GM12891 (cell line): ENCODE data around the gene CCNA1.

ENCODE experiments used
- DNase-seq: peaks from one replicate; pipeline ENCODE4 v3.0.0; 2011; ENCODE audit warnings: low spot score; ENCODE audit not compliant: insufficient read length
- FAIRE-seq: peaks from 2 replicates; lab custom pipeline; 2011; peaks lifted over from hg19 to GRCh38; lab: Jason Lieb, UNC
- PAX5 ChIP-seq: IDR thresholded peaks from 2 replicates; pipeline ENCODE4 v1.6.1; 2011; ENCODE audit warnings: low read length, moderate library complexity, mild to moderate bottlenecking; ENCODE audit not compliant: insufficient read depth, severe bottlenecking
- POLR2A ChIP-seq: IDR thresholded peaks from 2 replicates; pipeline ENCODE4 v1.6.1; 2011; ENCODE audit warnings: low read depth, low read length, control low read depth
- POLR2AphosphoS5 ChIP-seq: IDR thresholded peaks from 2 replicates; pipeline ENCODE4 v1.6.1; 2011; ENCODE audit warnings: low read depth, low read length, control low read depth
- POU2F2 ChIP-seq: IDR thresholded peaks from 2 replicates; pipeline ENCODE4 v1.6.1; 2011; ENCODE audit warnings: low read depth, mild to moderate bottlenecking, control low read depth, low read length, moderate library complexity
- SPI1 ChIP-seq: IDR thresholded peaks from 2 replicates; pipeline ENCODE4 v1.6.1; 2011; ENCODE audit warnings: low read depth, low read length, control low read depth
- TAF1 ChIP-seq: IDR thresholded peaks from 2 replicates; pipeline ENCODE4 v1.6.1; 2011; ENCODE audit warnings: low read depth, low read length, control low read depth

CCNA1 gene

DNA sequence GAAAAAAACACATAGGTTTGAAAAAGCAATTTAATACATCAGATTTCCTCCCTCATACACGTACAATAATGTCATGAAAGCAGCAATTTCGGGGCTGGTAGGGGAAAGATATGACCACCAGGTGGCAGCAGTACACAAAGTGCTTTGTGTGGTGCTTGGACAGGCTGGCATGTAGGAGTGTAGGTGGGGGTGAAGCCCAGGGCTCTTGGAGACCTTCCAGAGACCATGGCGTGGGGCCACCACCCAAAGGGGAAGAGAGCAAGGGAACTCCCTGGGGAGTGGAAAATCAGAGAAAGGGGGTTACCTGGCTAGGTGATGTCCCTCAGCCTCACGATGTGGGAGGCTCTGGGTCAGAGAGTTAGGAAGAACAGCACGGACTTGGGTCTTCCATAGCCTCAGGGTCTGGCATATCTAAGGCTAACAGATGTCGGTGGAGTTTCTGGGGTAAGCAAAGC, 11.8 kb upstream of the CCNA1 start:
- TF ChIP-seq POLR2A (no peak), POLR2AphosphoS5 (no peak), POU2F2 (no peak), SPI1 (no peak), TAF1 (no peak), PAX5 (no peak)
- peak; percentile 80 for FAIRE-seq
- DNase-seq: no peak

DNA sequence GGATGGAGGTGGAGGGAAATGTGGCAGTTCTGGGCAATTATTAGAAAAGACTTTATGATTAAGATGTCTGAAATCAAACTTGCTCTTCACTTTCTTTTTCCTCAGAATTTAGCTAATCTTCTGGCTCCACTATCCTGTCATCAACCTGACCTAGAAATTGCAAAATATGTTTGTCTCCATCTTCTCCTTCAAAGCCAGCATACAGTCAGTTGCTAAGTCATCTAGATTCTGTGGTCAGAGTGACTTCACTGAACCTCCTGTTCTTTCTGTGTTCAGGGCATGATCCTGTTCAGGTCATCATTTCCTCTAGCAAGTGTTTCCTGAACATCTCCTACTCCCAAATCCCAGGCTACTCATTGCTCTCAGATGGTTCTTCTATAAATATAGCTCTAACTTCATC, 10.8 kb upstream of the CCNA1 start:
- no peak for TF ChIP-seq TAF1
- no peak for TF ChIP-seq SPI1
- no peak for TF ChIP-seq POU2F2
- DNase-seq (no peak), FAIRE-seq (no peak)

DNA sequence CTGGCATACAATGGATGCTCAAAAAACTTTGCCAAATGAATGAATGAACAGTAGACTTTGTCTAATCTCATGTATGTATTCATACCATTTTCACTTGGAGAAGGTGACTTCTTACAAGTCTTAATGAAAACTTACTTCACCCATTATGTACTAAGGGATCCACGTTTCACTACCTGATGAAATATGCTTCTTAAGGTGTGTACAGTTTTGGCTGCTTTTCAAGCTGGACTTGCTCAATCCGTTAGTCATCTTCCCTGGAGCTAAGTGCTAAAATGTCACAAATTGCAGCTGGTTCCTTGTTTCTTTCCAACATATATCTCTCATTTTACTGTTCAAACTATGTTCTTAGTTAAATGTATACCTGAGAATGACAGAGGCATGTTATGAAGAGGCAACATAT, 4.2 kb upstream of the CCNA1 start:
- TF ChIP-seq POLR2A (no peak), POU2F2 (no peak), TAF1 (no peak), SPI1 (no peak), POLR2AphosphoS5 (no peak), PAX5 (no peak)
- FAIRE-seq (no peak), DNase-seq (no peak)

DNA sequence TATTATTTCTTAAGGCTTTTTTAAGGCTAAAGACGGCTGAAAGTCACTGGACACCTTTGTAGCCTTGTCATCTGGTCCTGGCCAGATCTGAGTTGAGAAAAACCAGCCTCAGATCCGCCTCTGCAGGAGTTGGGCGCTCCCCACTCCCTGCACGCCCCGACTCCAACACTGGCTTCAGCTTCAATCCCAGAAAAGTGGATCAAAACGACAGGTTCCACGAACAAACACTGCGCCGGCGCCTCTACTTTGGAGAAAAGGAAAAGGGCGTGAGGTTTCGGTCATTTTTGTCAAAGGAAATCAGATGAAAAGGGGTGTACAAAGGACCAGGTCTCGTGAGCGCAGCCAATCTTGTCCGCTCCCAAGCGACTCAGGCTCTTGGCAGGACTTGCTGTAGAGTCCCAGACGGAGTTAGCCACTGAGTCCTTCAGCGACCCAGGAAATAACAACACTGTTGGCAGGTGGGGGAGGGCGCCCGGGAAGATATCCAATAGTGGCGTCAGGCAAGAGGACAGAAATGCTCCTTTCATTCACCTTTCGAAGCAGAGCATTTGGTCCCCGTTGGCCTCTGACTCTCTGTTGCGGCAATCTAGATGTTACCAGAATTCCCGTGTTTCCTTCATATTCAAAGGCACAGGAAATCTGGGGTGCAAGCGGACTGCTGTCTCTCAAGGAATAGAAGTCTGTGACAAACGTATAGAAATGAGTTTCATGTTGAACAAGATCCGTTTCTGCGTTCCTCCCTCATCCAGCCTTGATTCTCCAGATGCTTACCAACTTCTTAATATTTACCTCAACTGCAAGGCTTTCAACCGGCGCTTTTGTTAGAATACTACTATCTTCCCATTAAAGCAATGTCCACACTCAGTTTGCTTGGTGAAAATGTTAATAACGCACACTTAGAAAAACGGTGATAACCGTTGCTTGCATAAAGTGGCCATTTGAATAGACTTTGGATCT, 1.8 kb upstream of the CCNA1 start:
- DNase-seq: no peak
- no peak for FAIRE-seq
- TF ChIP-seq POLR2A: no peak

DNA sequence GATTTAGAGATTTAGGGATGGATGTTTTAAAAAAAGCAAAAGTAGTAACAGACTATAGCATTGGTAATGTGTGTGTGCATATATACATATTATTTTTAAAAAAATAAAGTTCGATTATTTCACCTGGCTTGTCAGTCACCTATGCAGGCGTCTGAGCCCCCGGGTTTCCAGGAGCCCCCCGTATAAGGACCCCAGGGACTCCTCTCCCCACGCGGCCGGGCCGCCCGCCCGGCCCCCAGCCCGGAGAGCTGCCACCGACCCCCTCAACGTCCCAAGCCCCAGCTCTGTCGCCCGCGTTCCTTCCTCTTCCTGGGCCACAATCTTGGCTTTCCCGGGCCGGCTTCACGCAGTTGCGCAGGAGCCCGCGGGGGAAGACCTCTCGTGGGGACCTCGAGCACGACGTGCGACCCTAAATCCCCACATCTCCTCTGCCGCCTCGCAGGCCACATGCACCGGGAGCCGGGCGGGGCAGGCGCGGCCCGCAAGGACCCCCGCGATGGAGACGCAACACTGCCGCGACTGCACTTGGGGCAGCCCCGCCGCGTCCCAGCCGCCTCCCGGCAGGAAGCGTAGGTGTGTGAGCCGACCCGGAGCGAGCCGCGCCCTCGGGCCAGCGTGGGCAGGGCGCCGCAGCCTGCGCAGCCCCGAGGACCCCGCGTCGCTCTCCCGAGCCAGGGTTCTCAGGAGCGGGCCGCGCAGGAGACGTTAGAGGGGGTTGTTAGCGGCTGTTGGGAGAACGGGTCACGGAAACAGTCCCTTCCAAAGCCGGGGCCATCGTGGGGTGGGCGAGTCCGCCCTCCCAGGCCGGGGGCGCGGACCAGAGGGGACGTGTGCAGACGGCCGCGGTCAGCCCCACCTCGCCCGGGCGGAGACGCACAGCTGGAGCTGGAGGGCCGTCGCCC, 840 bp upstream of the CCNA1 start:
- FAIRE-seq (no peak), DNase-seq (no peak)
- TF ChIP-seq SPI1 (no peak), PAX5 (no peak), TAF1 (no peak), POLR2AphosphoS5 (no peak), POU2F2 (no peak), POLR2A (no peak)

DNA sequence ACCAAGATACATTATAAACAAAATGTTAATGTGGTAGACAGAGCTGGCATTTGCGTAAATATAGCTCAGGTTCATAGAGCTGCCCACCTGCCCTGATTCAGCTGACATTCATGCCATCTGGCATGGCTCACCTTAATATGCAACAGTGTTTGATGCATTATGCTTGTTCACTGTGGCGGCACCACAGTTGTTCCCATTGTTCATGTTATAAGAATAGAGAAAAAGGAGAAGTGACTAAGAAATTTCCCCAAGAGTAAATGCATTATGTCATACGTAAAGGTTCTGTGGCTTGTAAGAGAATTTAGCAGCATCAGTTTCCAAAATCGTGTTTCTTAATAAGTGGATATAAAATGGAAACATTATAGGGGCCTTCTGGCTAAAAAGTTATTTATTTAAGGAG, 4.5 kb downstream of the CCNA1 start:
- no peak for TF ChIP-seq TAF1
- peak; percentile 34; the same call in 1 of the 2 replicates for TF ChIP-seq SPI1
- DNase-seq (no peak), FAIRE-seq (no peak)

DNA sequence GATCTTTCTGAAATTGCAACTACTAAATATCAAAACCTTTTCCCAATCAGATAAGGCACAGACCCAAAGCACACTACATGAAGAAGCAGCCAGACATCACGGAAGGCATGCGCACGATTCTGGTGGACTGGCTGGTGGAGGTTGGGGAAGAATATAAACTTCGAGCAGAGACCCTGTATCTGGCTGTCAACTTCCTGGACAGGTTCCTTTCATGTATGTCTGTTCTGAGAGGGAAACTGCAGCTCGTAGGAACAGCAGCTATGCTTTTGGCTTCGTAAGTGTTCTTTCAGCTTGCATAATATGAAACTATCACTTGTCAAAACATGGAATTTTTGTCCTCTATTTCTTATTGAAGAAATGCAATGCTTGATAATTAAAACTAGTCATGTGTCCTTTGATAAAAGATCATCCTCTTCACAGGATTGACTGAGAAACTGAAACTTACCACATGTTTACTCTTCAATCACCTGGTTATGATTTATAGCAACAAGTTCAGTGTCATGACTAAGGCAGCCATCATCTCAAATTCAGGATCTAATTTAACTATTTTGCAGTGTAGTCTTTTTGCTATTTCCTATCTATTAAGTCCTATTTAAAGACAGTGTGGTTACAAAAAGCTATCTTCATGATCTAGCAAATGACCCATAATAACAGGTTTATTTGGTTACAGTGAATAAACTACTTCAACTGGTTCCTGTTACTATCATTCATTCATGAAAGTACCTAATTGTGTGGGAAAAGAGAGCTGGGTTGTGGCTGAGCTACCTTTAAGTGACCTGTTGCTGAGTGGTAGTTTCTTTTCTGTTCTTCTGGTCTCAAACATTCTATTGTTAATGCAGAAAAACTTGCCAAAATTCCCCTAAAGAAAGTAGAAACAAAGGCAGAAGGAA, 6.5 kb downstream of the CCNA1 start:
- FAIRE-seq (no peak), DNase-seq (no peak)
- TF ChIP-seq PAX5 (no peak), POU2F2 (no peak), TAF1 (no peak)

DNA sequence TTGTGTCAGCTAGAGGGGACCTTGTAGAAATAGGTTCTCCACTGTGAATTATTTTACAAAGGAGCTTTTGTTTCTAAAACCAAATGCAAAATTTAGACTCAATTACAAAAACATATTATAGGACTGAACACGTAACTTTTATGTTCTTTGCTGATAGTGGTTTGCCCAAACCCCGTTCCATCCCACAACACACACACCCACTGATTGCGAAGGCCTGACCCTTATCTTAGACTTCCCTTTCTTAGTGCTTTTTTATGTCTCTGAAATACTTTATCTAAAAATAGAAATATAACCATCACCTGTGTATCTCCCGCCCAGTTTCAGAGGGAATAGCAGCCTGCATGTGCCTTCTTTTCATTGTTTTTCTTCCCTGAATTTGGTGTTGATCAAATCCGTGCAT, 13.0 kb downstream of the CCNA1 start:
- DNase-seq (no peak), FAIRE-seq (no peak)
- TF ChIP-seq POLR2AphosphoS5 (no peak), SPI1 (no peak), PAX5 (no peak), POU2F2 (no peak), TAF1 (no peak), POLR2A (no peak)

DNA sequence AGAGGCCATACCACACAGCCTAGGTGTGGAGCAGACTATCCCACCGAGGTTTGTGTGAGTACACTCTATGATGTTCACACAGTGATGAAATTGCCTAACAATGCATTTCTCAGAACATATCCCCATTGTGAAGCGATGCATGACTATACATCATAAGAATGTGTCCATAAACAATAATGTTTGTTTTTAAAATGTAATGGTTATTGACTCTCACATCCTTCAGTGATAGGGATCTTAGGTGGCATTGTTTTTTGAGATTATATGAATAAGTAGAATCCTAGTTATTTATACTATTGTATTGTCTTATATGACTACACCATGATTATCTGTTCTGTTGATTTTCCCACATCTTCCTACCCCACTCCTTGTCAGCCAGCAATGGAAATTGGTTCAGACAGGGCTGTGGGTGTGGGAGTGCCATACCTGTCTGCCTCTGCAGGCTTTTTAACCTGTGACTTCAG, 13.6 kb downstream of the CCNA1 start:
- DNase-seq (no peak), FAIRE-seq (no peak)
- TF ChIP-seq TAF1: no peak

DNA sequence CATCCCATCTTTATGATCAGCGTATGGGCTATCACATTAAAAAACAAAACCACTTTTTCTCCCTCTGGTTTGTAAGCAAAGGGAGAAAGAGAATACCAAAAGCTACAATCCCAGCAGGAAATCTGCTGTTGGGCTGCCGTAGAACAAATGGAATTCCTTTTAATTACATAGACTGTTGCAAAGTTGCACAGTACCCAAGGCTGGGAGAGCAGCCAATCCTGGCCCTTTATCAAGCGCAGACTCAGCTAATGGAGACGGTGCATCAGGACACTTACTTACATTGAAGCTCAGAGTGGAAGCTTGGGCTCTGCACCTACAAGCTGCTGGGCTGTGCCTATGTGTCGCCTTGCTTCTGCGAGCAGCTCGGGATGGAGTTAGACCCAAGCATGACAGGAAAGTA, 15.2 kb downstream of the CCNA1 start:
- TF ChIP-seq POLR2A (no peak), TAF1 (no peak), POLR2AphosphoS5 (no peak), PAX5 (no peak), POU2F2 (no peak), SPI1 (no peak)
- FAIRE-seq: no peak
- DNase-seq: no peak
